NCI-H82 treated with DMSO at 0.1 percent for 48 hours (cell line): ENCODE data around the gene SIK3.

Experiments used
- DNase-seq: peaks from one replicate; lab custom pipeline; 2025; ENCODE audit not compliant: unreplicated experiment; lab: John Stamatoyannopoulos, UW

SIK3 gene

GRCh38 chr11:116932181-116932580, 166.0 kb downstream of the SIK3 start:
- DNase-seq = no peak

GRCh38 chr11:116931206-116931953, 166.8 kb downstream of the SIK3 start:
- DNase-seq = no peak

DNA sequence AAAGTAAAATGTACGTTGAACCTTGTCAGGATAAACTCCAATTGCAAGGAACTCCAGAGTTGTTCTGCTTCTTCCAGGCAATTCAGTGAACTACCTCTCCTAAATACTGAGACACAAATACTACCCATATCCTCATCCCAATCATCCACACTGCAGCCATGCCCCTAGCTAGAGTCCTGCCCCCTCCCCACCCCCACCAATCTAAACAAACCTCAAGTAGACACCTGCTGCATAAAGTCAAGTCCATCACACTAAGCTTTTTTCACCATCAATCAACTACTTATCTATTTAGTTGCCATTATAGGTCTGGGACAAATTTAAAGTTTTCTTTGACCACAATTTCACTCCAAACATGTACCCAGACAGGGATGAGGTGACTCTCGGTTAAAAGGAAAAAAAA, 167.6 kb downstream of the SIK3 start:
- DNase-seq = no peak

DNA sequence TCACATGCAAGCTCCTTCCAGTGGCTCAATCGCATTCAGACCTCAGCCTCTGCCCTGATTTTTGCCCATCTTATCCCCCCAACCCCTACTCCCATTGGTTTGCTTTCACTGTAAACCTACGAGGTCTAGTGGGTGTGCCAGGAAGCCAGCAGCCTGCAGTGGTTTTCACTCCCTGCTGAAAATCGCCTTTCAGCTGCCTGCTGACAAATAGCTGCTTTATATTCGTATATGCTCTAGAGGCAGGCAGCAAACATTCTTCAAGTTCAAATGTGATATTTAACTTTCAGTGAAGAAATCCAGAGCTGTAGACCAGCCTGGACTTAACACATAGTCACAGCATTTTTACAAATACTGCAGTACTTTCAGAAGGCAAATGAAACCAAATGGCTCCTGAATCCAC, 168.1 kb downstream of the SIK3 start:
- no peak for DNase-seq

GRCh38 chr11:116929414-116930090, 168.7 kb downstream of the SIK3 start:
- DNase-seq = no peak

- DNase-seq = no peak
These were observed 169.4 kb downstream of the SIK3 start for GRCh38 chr11:116928845-116929244.

GRCh38 chr11:116928102-116928777, 170.0 kb downstream of the SIK3 start:
- DNase-seq = no peak

GRCh38 chr11:116927163-116927974, 170.9 kb downstream of the SIK3 start:
- DNase-seq = peak; percentile 8

- no peak for DNase-seq
These were observed 173.2 kb downstream of the SIK3 start for GRCh38 chr11:116925050-116925449.

GRCh38 chr11:116918925-116919655, 179.1 kb downstream of the SIK3 start:
- no peak for DNase-seq

- no peak for DNase-seq
These were observed 180.6 kb downstream of the SIK3 start for GRCh38 chr11:116917632-116918031.

GRCh38 chr11:116916886-116917285, 181.3 kb downstream of the SIK3 start:
- DNase-seq = no peak

- DNase-seq = no peak
These were observed 182.2 kb downstream of the SIK3 start for GRCh38 chr11:116916052-116916451.

DNA sequence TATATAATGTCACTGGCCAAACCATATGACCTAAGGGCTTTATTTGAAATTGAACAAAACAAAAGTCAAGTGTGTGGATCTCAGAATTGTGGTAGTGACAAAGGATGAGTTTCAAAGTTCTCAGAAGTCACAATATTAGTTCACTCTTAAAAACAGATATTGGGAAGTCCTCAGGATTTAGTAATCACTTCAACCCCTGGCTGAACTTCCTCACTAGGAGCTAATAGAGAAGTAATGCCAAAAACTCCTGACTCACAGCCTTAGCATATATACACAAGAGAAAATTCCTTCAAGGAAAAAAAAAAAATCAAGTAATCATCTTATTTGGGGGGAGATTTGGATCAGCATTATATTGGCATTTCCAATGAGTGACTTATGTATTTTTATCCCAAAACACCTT, 185.2 kb downstream of the SIK3 start:
- no peak for DNase-seq

GRCh38 chr11:116911976-116912734, 186.1 kb downstream of the SIK3 start:
- DNase-seq = no peak

DNA sequence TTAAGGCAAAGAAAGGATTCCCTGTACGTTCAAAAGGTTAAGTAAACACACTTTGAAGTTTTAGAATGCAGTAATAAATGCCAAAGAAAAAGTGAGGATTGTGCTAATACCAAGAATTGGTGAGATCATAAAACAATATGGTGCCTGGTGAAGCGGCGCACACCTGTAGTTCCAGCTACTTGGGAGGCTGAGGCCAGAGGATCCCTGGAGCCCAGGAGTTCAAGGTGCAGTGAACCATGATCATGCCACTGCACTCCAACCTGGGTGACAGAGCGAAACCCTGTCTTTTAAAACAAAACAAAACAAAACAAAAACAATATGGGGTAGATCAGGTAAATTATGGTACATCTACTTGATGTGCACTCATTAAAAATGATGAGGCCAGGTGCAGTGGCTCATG, 187.4 kb downstream of the SIK3 start:
- no peak for DNase-seq

- DNase-seq = no peak
These were observed 187.8 kb downstream of the SIK3 start for GRCh38 chr11:116910378-116910777.

DNA sequence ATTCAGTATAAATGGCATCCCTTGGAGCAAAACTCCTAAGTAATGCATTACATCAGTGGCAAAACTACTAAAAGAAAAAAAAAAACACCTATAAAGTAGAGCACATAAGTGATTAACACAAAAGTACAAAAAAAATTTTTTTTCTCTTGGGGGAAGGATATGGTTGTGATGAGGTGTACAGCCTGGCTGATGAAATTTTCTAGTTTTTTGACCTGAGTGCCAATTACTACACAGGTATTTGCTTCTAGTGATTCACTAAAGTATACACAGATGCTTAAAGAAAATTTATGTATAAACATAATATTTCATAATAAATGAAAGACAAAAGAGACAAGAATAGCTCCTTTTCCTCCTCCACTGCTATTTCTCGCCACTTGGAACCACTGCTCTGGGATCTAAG, 189.0 kb downstream of the SIK3 start:
- DNase-seq = no peak

DNA sequence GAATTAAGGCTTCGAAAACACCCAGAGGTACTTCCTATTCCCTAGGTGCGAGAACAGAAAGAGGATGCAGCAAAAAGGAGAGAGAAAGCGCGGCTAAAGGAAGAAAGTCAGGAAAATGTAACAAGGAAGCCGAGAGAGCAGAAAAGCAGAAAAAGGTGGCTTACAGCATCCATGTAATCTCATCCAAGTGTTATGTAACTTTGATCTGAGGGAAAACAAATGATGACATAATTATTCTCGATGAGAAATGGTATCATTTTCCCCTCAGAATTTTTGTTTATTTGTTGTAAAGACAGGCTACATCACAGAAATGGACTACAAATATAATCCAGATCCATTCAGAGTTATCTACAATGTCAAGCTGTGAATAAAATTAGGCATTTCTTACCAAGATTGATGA, 191.7 kb downstream of the SIK3 start:
- no peak for DNase-seq

GRCh38 chr11:116903090-116903489, 195.1 kb downstream of the SIK3 start:
- no peak for DNase-seq
